DND-41 (cell line): ENCODE data around the gene EFCAB11.

ENCODE experiments used
- ATAC-seq: fragments of 200-7000 bp; cut with Tn5 transposase; 3 replicates; pipeline ENCODE4 v1.9.1; 2021; ENCODE audit warnings: low read depth; ENCODE audit not compliant: insufficient read depth
- DNase-seq: peaks from one replicate; pipeline ENCODE4 v3.0.0-alpha.2; 2020
- H2AFZ ChIP-seq: 2 replicates; pipeline ENCODE4 v1.6.0; 2012; ENCODE audit warnings: low read depth, low read length
- H3K27ac ChIP-seq: 2 replicates; pipeline ENCODE4 v1.5.1; 2012; ENCODE audit warnings: low read length, inconsistent platforms
- H3K27me3 ChIP-seq: fragments of 200-600 bp; sonication (generic); 2 replicates; pipeline ENCODE4 v1.6.0; 2012; ENCODE audit warnings: low read length, mild to moderate bottlenecking, inconsistent platforms; ENCODE audit not compliant: insufficient read depth, poor library complexity
- H3K36me3 ChIP-seq: 2 replicates; pipeline ENCODE4 v1.5.1; 2012; ENCODE audit warnings: low read length, inconsistent platforms; ENCODE audit not compliant: insufficient read depth
- H3K4me1 ChIP-seq: 2 replicates; pipeline ENCODE4 v1.5.1; 2012; ENCODE audit warnings: mild to moderate bottlenecking, low read length; ENCODE audit not compliant: insufficient read depth
- H3K4me2 ChIP-seq: 2 replicates; pipeline ENCODE4 v1.6.0; 2012; ENCODE audit warnings: mild to moderate bottlenecking, moderate library complexity, low read length, inconsistent platforms; ENCODE audit not compliant: insufficient read depth
- H3K4me3 ChIP-seq, 2 experiments: fragments of 200-600 bp in 1 of 2; shearing (Covaris generic) in 1 of 2; 2 replicates each; pipeline ENCODE4 v1.5.1; 2012 to 2016; ENCODE audit warnings: inconsistent platforms in 2 of 2, low read length in 2 of 2, mild to moderate bottlenecking in 2 of 2, low read depth in 1 of 2, moderate library complexity in 1 of 2
- H3K79me2 ChIP-seq: 2 replicates; pipeline ENCODE4 v1.6.0; 2012; ENCODE audit warnings: low read length, inconsistent platforms; ENCODE audit not compliant: insufficient read depth
- H3K9ac ChIP-seq: 2 replicates; pipeline ENCODE4 v1.6.0; 2012; ENCODE audit warnings: low read depth, mild to moderate bottlenecking, inconsistent platforms, low read length, moderate library complexity
- H3K9me3 ChIP-seq: 2 replicates; pipeline ENCODE4 v1.5.1; 2012; ENCODE audit warnings: low read length, moderate library complexity, mild to moderate bottlenecking, inconsistent platforms; ENCODE audit not compliant: insufficient read depth, severe bottlenecking
- H4K20me1 ChIP-seq: 2 replicates; pipeline ENCODE4 v1.6.0; 2012; ENCODE audit warnings: low read length; ENCODE audit not compliant: insufficient read depth
- CTCF ChIP-seq: IDR thresholded peaks from 2 replicates; pipeline ENCODE4 v1.5.1; 2012; ENCODE audit warnings: borderline replicate concordance, low read length, moderate library complexity, mild to moderate bottlenecking; ENCODE audit not compliant: poor library complexity, severe bottlenecking; ENCODE audit errors: extremely low read depth
- EZH2 ChIP-seq: IDR thresholded peaks from 3 replicates; pipeline ENCODE4 v1.6.1; 2012; ENCODE audit warnings: borderline replicate concordance, low read depth, mild to moderate bottlenecking, moderate library complexity, low read length, inconsistent platforms; ENCODE audit not compliant: severe bottlenecking

Gene EFCAB11

DNA sequence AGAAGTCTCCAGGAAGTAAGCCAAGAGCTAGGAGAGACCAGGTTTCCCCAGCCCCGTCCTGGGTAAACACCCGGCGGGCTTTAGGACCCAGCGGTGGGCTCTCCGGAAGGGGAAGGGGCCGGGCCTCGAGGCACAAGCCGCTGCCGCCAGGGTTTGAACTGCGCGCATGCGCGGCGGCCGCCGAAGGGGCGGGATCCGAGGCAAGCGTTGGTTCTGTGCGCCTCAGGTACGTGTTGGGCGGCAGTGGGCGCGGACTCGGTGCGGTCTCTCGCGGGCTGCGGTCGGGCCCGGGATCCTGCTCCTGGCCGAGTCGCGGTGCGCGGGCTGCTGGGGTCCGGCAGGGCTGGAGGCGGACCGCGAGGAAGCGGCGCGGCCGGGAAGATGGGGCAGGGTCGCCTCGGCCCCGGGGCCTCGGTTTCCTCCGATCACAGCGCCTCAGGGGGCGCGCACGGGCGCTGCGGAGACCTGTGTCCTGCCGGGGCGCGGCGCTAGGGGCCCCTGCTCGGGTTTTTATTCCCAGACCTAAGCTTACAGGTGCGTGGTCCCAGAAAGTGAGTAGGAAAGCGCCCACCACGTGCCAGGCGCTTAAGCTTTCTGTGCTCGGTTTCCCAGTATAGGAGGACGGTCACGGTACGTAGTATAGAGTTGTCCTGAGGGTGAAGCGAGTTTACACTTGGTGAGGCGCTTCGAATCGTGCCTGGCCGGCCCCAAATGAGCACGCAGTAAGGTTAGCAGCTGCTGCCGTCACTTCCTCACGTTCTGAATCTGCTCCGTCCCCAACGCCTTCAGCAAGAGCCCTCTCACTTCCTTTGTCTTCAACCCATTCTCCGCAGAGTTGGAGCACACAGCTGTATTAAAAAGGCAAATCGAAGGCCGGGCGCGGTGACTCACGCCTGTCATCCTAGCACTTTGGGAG, 1.5 kb upstream of the EFCAB11 start, which contains the start of gene TDP1:
TSS of gene TDP1 (plus strand) at position 183 of the 916 bp plus-strand sequence. CDS start 7,188 bp downstream, outside the sequence.
- TF ChIP-seq CTCF = peak; percentile 27
- TF ChIP-seq EZH2 = no peak
- Histone ChIP-seq H3K9me3 (peaks cover 11% of the 10 kb centered on the region), H3K4me3 (peak within 1 kb of the TSS; percentile 23 to 82), H3K36me3 (peaks cover 39% of the 10 kb centered on the region), H3K9ac (peak within 1 kb of the TSS; percentile 88), H2AFZ (peak within 1 kb of the TSS; percentile 89), H3K27me3 (no peaks in the 10 kb centered on the region), H3K4me2 (peak within 1 kb of the TSS; percentile 73), H4K20me1 (0 out of 2 replicates have a peak, but pooled peaks cover 3% of the 10 kb centered on the region), H3K79me2 (peaks cover 55% of the 10 kb centered on the region), H3K27ac (peak within 1 kb of the TSS; percentile 79), H3K4me1 (peaks cover 38% of the 10 kb centered on the region)
- peak; percentile 71 for ATAC-seq
- DNase-seq = peak; percentile 97

DNA sequence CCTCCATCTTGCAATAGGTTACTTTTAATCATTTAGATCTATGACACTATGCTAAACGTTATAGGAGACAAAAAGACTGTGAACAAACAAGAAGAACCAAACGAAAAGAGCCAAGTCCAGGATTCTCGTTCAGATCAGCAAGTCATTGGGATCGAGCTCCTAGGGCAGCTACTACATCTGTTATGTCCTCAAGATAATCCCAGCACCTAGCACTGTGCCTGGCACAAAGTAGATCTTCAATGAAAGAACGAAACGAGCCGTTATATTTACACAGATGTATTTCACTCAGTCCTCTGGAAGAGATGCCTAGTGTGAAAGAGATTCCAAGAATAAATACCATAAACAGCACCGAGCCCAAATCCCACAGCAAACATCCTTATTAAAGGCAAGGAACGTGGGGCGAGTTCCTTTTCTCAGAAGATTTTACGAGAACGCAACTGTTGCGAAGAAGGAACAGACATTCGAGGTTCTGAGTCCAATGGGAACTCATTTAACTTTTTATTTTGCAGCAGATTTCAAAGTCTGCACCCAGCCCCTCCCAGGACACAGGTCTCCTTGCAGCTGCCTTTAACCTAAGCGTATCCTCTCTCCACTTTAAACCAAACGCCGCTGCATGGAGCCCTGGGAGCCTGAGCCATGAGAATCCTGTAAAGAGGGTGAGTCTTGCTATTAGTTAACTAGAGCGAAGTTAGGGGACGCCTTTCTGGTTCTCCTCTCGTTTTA, 653 bp upstream of the EFCAB11 start:
- TF ChIP-seq CTCF (no peak), EZH2 (no peak)
- peak overlapping the region; percentile 88 for H3K9ac ChIP-seq
- H3K27me3 ChIP-seq = no peaks in the 10 kb centered on the region
- H2AFZ ChIP-seq = peak overlapping the region; percentile 89
- peak overlapping the region; percentile 73 for H3K4me2 ChIP-seq
- H3K9me3 ChIP-seq = peaks cover 11% of the 10 kb centered on the region
- H3K4me1 ChIP-seq = peaks cover 38% of the 10 kb centered on the region
- ATAC-seq = peak; percentile 23
- H4K20me1 ChIP-seq = no peaks in the 10 kb centered on the region
- H3K27ac ChIP-seq = peak overlapping the region; percentile 79
- no peak for DNase-seq
- peak overlapping the region; percentile 23 to 82 for H3K4me3 ChIP-seq
- peaks cover 47% of the 10 kb centered on the region for H3K79me2 ChIP-seq
- H3K36me3 ChIP-seq = peaks cover 37% of the 10 kb centered on the region

DNA sequence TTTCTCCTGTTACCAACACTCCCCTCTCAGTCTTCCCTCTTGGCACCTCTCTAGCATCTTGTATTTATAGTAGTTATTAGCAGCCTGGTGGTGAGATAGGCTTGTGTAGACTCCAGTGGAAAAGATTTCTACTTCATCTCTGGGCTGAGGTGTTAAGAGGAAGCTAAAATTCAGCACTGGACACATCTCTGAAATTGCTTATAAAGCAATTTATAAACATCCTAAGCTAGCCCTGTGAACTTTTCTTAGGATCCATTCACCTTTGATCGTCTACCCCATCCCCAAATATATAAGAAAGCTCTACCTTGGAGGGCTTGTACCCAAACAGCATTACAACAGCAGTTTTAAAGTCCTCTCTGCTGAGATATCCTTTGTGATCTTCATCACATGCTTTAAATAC, 928 bp downstream of the EFCAB11 start:
- H3K36me3 ChIP-seq = peaks cover 38% of the 10 kb centered on the region
- peak overlapping the region; percentile 73 for H3K4me2 ChIP-seq
- no peaks in the 10 kb centered on the region for H4K20me1 ChIP-seq
- H2AFZ ChIP-seq = no peak overlapping the region
- ATAC-seq (no peak), DNase-seq (no peak)
- H3K27me3 ChIP-seq = no peaks in the 10 kb centered on the region
- H3K9me3 ChIP-seq = peaks cover 11% of the 10 kb centered on the region
- H3K79me2 ChIP-seq = peaks cover 32% of the 10 kb centered on the region
- peaks cover 35% of the 10 kb centered on the region for H3K4me1 ChIP-seq
- H3K9ac ChIP-seq = peak overlapping the region; percentile 73
- H3K27ac ChIP-seq = no peak overlapping the region
- TF ChIP-seq CTCF = no peak
- TF ChIP-seq EZH2 = no peak
- peak overlapping the region; percentile 58 to 82; a peak in 3 of 4 replicates for H3K4me3 ChIP-seq
